ENCODE data around the gene TLE3.

The TLE3 gene

GRCh38 chr15:70088887-70089691 lies 8.6 kb downstream of the TLE3 start:
- Histone ChIP-seq H3K4me1 (ENCODE audit: control insufficient read depth in 1 of 2, insufficient read depth in 2 of 2, low read length in 2 of 2) (peaks cover 21 to 40% of the 10 kb centered on the region in 2 donors), H3K27me3 (ENCODE audit: low read depth, low read length) (no peaks in the 10 kb centered on the region), H3K36me3 (ENCODE audit: control insufficient read depth in 1 of 2, insufficient read depth in 2 of 2, low read length in 2 of 2) (peaks cover 13 to 27% of the 10 kb centered on the region in 2 donors), H3K4me3 (ENCODE audit: low read depth in 1 of 2, low read length in 2 of 2) (no peak overlapping the region), H3K9me3 (ENCODE audit: control insufficient read depth in 1 of 2, low read length in 2 of 2) (no peaks in the 10 kb centered on the region), H3K27ac (ENCODE audit: low read length) (peak overlapping the region; percentile 10)

- Histone ChIP-seq H3K27ac (ENCODE audit: low read length) (no peak overlapping the region), H3K4me1 (ENCODE audit: control insufficient read depth in 1 of 2, insufficient read depth in 2 of 2, low read length in 2 of 2) (peaks cover 19 to 34% of the 10 kb centered on the region in 2 donors), H3K27me3 (ENCODE audit: low read depth, low read length) (no peaks in the 10 kb centered on the region), H3K4me3 (ENCODE audit: low read depth in 1 of 2, low read length in 2 of 2) (no peak overlapping the region), H3K36me3 (ENCODE audit: control insufficient read depth in 1 of 2, insufficient read depth in 2 of 2, low read length in 2 of 2) (peaks cover 15 to 27% of the 10 kb centered on the region in 2 donors), H3K9me3 (ENCODE audit: control insufficient read depth in 1 of 2, low read length in 2 of 2) (no peaks in the 10 kb centered on the region)
Measured at GRCh38 chr15:70088455-70088854, 9.3 kb downstream of the TLE3 start.

GRCh38 chr15:70087708-70088352 lies 9.9 kb downstream of the TLE3 start:
- no peaks in the 10 kb centered on the region for H3K9me3 ChIP-seq (ENCODE audit: control insufficient read depth in 1 of 2, low read length in 2 of 2)
- no peak overlapping the region for H3K4me3 ChIP-seq (ENCODE audit: low read depth in 1 of 2, low read length in 2 of 2)
- H3K27ac ChIP-seq (ENCODE audit: low read length): no peak overlapping the region
- peaks cover 13 to 27% of the 10 kb centered on the region in 2 donors for H3K4me1 ChIP-seq (ENCODE audit: control insufficient read depth in 1 of 2, insufficient read depth in 2 of 2, low read length in 2 of 2)
- H3K27me3 ChIP-seq (ENCODE audit: low read depth, low read length): no peaks in the 10 kb centered on the region
- peaks cover 19 to 28% of the 10 kb centered on the region in 2 donors for H3K36me3 ChIP-seq (ENCODE audit: control insufficient read depth in 1 of 2, insufficient read depth in 2 of 2, low read length in 2 of 2)

GRCh38 chr15:70086636-70087035 lies 11.1 kb downstream of the TLE3 start:
- no peaks in the 10 kb centered on the region for H3K9me3 ChIP-seq (ENCODE audit: control insufficient read depth in 1 of 2, low read length in 2 of 2)
- no peaks in the 10 kb centered on the region for H3K27me3 ChIP-seq (ENCODE audit: low read depth, low read length)
- peaks cover 30 to 39% of the 10 kb centered on the region in 2 donors for H3K36me3 ChIP-seq (ENCODE audit: control insufficient read depth in 1 of 2, insufficient read depth in 2 of 2, low read length in 2 of 2)
- H3K27ac ChIP-seq (ENCODE audit: low read length): no peak overlapping the region
- H3K4me3 ChIP-seq (ENCODE audit: low read depth in 1 of 2, low read length in 2 of 2): no peak overlapping the region
- peaks cover 12 to 17% of the 10 kb centered on the region in 2 donors for H3K4me1 ChIP-seq (ENCODE audit: control insufficient read depth in 1 of 2, insufficient read depth in 2 of 2, low read length in 2 of 2)

GRCh38 chr15:70084461-70084860 lies 13.3 kb downstream of the TLE3 start:
- peaks cover 39 to 55% of the 10 kb centered on the region in 2 donors for H3K36me3 ChIP-seq (ENCODE audit: control insufficient read depth in 1 of 2, insufficient read depth in 2 of 2, low read length in 2 of 2)
- H3K4me1 ChIP-seq (ENCODE audit: control insufficient read depth in 1 of 2, insufficient read depth in 2 of 2, low read length in 2 of 2): peaks cover 5 to 8% of the 10 kb centered on the region in 2 donors
- no peaks in the 10 kb centered on the region for H3K27me3 ChIP-seq (ENCODE audit: low read depth, low read length)
- H3K4me3 ChIP-seq (ENCODE audit: low read depth in 1 of 2, low read length in 2 of 2): no peak overlapping the region
- H3K9me3 ChIP-seq (ENCODE audit: control insufficient read depth in 1 of 2, low read length in 2 of 2): no peaks in the 10 kb centered on the region
- no peak overlapping the region for H3K27ac ChIP-seq (ENCODE audit: low read length)

GRCh38 chr15:70083946-70084345 lies 13.8 kb downstream of the TLE3 start:
- Histone ChIP-seq H3K9me3 (ENCODE audit: control insufficient read depth in 1 of 2, low read length in 2 of 2) (no peaks in the 10 kb centered on the region), H3K36me3 (ENCODE audit: control insufficient read depth in 1 of 2, insufficient read depth in 2 of 2, low read length in 2 of 2) (peaks cover 41 to 55% of the 10 kb centered on the region in 2 donors), H3K27ac (ENCODE audit: low read length) (no peak overlapping the region)

GRCh38 chr15:70083418-70083817 lies 14.3 kb downstream of the TLE3 start:
- no peaks in the 10 kb centered on the region for H3K9me3 ChIP-seq (ENCODE audit: control insufficient read depth in 1 of 2, low read length in 2 of 2)
- no peak overlapping the region for H3K27ac ChIP-seq (ENCODE audit: low read length)
- H3K27me3 ChIP-seq (ENCODE audit: low read depth, low read length): no peaks in the 10 kb centered on the region
- no peaks in the 10 kb centered on the region for H3K4me1 ChIP-seq (ENCODE audit: control insufficient read depth in 1 of 2, insufficient read depth in 2 of 2, low read length in 2 of 2)
- peaks cover 44 to 55% of the 10 kb centered on the region in 2 donors for H3K36me3 ChIP-seq (ENCODE audit: control insufficient read depth in 1 of 2, insufficient read depth in 2 of 2, low read length in 2 of 2)
- H3K4me3 ChIP-seq (ENCODE audit: low read depth in 1 of 2, low read length in 2 of 2): no peak overlapping the region

More at GRCh38 chr15:70083946-70084345, 13.8 kb downstream of the TLE3 start:
- Histone ChIP-seq H3K27me3 (ENCODE audit: low read depth, low read length) (no peaks in the 10 kb centered on the region), H3K4me3 (ENCODE audit: low read depth in 1 of 2, low read length in 2 of 2) (no peak overlapping the region), H3K4me1 (ENCODE audit: control insufficient read depth in 1 of 2, insufficient read depth in 2 of 2, low read length in 2 of 2) (peaks cover 0 to 2% of the 10 kb centered on the region in 2 donors)

GRCh38 chr15:70082281-70082900 lies 15.3 kb downstream of the TLE3 start:
- H3K9me3 ChIP-seq (ENCODE audit: control insufficient read depth in 1 of 2, low read length in 2 of 2): no peaks in the 10 kb centered on the region
- peaks cover 44 to 55% of the 10 kb centered on the region in 2 donors for H3K36me3 ChIP-seq (ENCODE audit: control insufficient read depth in 1 of 2, insufficient read depth in 2 of 2, low read length in 2 of 2)
- H3K4me1 ChIP-seq (ENCODE audit: control insufficient read depth in 1 of 2, insufficient read depth in 2 of 2, low read length in 2 of 2): no peaks in the 10 kb centered on the region
- H3K27ac ChIP-seq (ENCODE audit: low read length): no peak overlapping the region
- no peaks in the 10 kb centered on the region for H3K27me3 ChIP-seq (ENCODE audit: low read depth, low read length)
- no peak overlapping the region for H3K4me3 ChIP-seq (ENCODE audit: low read depth in 1 of 2, low read length in 2 of 2)

GRCh38 chr15:70081612-70082011 lies 16.1 kb downstream of the TLE3 start:
- Histone ChIP-seq H3K4me1 (ENCODE audit: control insufficient read depth in 1 of 2, insufficient read depth in 2 of 2, low read length in 2 of 2) (no peaks in the 10 kb centered on the region), H3K4me3 (ENCODE audit: low read depth in 1 of 2, low read length in 2 of 2) (no peak overlapping the region), H3K9me3 (ENCODE audit: control insufficient read depth in 1 of 2, low read length in 2 of 2) (no peaks in the 10 kb centered on the region), H3K27me3 (ENCODE audit: low read depth, low read length) (no peaks in the 10 kb centered on the region), H3K27ac (ENCODE audit: low read length) (no peak overlapping the region), H3K36me3 (ENCODE audit: control insufficient read depth in 1 of 2, insufficient read depth in 2 of 2, low read length in 2 of 2) (peaks cover 44 to 55% of the 10 kb centered on the region in 2 donors)

- no peak overlapping the region for H3K4me3 ChIP-seq (ENCODE audit: low read depth in 1 of 2, low read length in 2 of 2)
- H3K4me1 ChIP-seq (ENCODE audit: control insufficient read depth in 1 of 2, insufficient read depth in 2 of 2, low read length in 2 of 2): no peaks in the 10 kb centered on the region
- peaks cover 42 to 49% of the 10 kb centered on the region in 2 donors for H3K36me3 ChIP-seq (ENCODE audit: control insufficient read depth in 1 of 2, insufficient read depth in 2 of 2, low read length in 2 of 2)
- H3K9me3 ChIP-seq (ENCODE audit: control insufficient read depth in 1 of 2, low read length in 2 of 2): no peaks in the 10 kb centered on the region
- no peak overlapping the region for H3K27ac ChIP-seq (ENCODE audit: low read length)
- H3K27me3 ChIP-seq (ENCODE audit: low read depth, low read length): no peaks in the 10 kb centered on the region
Measured at GRCh38 chr15:70080347-70080746, 17.4 kb downstream of the TLE3 start.

- H3K27ac ChIP-seq (ENCODE audit: low read length): no peak overlapping the region
- H3K36me3 ChIP-seq (ENCODE audit: control insufficient read depth in 1 of 2, insufficient read depth in 2 of 2, low read length in 2 of 2): peaks cover 43 to 49% of the 10 kb centered on the region in 2 donors
Measured at GRCh38 chr15:70079888-70080287, 17.8 kb downstream of the TLE3 start.

More at GRCh38 chr15:70079888-70080287, 17.8 kb downstream of the TLE3 start:
- H3K9me3 ChIP-seq (ENCODE audit: control insufficient read depth in 1 of 2, low read length in 2 of 2): no peaks in the 10 kb centered on the region
- no peaks in the 10 kb centered on the region for H3K27me3 ChIP-seq (ENCODE audit: low read depth, low read length)
- H3K4me1 ChIP-seq (ENCODE audit: control insufficient read depth in 1 of 2, insufficient read depth in 2 of 2, low read length in 2 of 2): no peaks in the 10 kb centered on the region
- H3K4me3 ChIP-seq (ENCODE audit: low read depth in 1 of 2, low read length in 2 of 2): no peak overlapping the region
